GM19397 (cell line): ENCODE results near the gene EPHA1.

ENCODE experiments used
- ATAC-seq: cut with Tn5 transposase; IDR thresholded peaks from one replicate; pipeline ENCODE4 v1.9.1; 2021; ENCODE audit warnings: mild to moderate bottlenecking, moderate library complexity; ENCODE audit not compliant: unreplicated experiment

Gene EPHA1

GRCh38 chr7:143390104-143390772 is 18.4 kb downstream of the EPHA1 start:
- ATAC-seq, result no peak

GRCh38 chr7:143389316-143390103 is 19.1 kb downstream of the EPHA1 start:
- no peak for ATAC-seq

GRCh38 chr7:143388491-143389101 is 20.1 kb downstream of the EPHA1 start:
- no peak for ATAC-seq

DNA sequence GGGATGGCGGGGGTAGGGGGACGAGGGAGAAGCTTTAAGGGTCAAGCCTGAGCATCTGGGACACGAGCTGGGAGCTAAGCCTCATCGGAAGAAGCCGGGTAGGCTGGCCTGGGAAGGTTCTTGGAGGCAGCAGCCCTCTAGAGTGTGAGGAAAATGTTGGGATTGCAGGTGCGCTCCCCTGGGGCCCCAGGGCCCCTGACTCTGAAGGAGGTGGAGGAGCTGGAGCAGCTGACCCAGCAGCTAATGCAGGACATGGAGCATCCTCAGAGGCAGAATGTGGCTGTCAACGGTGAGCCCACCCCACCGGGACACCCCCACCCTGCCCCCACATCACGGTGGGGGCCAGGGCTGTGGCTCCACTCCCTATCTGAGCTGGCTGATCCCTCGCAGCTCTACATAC is 20.6 kb downstream of the EPHA1 start:
- ATAC-seq, result no peak

DNA sequence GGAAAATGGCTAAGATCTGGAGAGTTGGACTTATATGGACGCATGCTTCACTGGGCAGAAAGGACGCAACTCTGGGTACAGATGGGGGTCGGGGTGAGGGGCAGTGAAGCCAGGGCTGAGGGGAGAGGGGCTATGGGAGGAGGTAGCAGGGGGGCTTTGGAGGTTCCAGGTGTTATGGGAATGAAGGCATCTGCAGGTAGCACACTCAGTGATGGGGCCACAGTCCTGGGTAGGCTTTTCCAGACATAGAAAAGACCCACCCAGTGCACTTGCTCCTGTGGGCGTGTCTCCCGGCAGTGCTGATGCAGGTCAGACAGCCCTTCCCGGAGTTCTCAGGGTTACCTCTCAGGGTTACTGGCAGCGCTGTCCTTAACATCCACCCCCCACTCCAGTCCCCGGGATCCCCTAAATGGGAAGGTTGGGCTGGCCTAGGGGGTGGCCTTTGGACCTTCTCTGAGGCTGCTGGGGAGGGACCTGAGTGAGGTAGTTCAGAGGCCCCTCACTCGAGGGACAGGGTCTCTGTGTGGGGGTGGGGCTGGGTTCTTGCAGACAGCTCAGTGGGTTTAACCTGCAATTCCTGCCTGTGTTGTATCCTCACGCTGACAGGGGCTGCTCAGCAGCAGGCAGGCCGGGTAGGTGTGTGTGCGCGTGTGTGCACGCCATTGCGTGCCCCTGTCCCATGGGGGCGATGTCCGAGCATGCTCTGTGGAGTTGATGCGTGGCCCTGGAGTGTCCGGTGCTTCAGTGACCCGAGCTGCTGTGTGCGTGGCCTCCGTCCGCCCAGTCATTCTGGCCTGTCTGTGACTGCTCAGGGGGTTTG is 21.3 kb downstream of the EPHA1 start:
- ATAC-seq, result no peak

GRCh38 chr7:143385891-143386781 is 22.5 kb downstream of the EPHA1 start:
- no peak for ATAC-seq

DNA sequence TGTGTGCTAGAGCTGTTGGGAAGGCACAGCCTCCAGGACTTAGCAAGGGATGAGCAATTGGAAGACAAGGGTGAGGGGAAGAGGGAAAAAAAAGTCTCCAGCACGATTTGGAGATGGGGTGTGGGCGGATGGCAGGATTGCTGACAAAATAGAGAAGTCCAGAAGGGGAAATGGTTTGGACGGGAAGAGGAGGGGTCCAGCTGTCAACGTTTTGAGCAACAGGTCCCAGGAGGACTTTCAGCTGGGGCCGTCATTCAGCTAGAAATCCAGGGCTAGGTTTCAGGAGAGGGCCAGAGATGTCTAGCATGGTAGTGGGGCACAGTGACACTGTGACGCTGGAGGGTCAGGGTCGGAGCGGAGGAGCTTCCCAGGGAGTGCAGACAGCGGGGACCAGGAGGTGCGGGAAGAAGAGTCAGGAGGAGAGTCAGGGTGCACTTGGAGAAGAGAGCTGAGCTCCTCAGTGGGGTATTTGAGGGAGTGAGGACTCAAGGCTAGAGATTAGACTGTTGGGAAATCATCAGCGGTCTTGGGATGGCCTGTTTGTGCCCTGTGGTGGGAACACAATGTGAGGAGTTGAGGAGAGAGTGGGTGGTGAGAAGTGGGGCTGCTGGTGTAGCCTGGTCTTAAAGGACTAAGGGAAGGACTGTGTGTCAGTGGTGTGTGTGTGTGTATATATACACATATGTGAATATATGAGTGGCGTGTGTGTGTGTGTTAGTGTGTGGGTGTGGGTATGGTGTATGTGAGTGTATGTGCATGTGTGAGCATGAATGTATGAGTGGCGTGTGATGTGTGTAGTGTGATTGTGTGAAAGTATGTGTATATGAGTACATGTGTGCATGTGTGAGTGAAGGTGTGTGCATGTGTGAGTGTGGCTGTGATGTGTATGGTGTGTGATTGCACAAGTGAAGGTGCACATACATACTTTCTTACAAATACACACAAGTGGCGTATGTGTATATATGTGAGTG is 23.7 kb downstream of the EPHA1 start:
- no peak for ATAC-seq

DNA sequence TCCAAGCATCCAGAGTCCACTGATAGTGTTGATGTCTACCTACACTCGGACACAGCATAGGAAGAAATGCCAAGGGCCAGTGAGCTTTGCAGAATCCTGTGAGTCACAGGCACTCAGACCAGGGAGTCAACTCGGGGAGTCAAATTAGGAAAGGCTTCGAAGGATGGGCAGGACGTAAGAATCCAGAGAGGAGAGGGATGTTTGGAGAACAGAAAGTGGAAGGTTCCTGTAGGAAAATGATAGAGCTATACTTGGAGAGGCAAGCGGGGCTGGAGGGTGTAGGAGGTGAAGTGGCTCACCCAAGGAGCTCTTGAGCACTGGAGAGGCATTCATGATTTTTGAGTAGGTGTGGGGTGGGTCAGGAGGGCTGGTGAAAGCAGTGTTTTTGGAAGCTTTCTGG is 24.5 kb downstream of the EPHA1 start:
- no peak for ATAC-seq

- no peak for ATAC-seq
These were observed 25.1 kb downstream of the EPHA1 start for GRCh38 chr7:143383642-143383957.

- no peak for ATAC-seq
These were observed 25.6 kb downstream of the EPHA1 start for GRCh38 chr7:143382791-143383641.

- no peak for ATAC-seq
These were observed 26.4 kb downstream of the EPHA1 start for GRCh38 chr7:143382126-143382790.

- peak; percentile 16 for ATAC-seq
These were observed 27.1 kb downstream of the EPHA1 start for GRCh38 chr7:143381427-143382125.

DNA sequence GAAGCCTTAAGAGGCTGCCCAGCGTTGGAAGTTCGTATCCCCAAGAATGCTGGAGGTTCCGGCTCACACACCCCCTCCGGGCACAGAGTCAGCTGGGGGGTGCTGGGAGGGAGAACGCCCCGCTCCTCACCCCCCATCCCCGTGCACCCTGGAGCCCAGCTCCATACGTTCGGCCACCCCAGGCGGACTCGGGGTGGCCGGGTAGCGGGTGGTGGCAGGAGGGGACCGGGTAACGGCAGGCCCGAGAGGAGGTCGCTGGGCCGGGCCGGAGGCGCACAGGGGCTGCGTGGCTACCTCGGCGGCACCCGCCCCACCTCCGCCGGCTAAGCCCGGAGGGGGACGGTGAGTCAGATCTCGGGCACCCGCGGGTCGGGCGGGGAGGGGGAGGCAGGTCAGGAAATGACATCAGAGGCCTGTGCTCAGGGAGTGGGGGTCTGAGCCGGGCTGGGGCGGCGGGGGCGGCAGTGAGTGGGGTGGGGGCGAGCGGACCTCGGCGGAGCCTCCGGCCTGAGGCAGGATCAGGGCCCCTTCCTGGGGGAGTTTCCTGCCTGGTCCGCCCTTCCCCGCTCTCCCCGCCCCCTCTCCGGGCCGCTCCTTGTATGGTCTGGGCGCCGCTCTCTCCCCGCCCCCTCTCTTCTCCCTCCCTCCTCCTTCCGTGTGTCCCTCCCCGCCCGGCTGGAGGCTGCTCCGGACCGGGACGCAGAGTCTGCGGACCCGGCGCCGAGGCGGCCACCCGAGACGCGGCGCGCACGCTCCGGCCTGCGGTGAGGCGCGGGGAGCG is 27.8 kb downstream of the EPHA1 start, which contains the start of gene ZYX:
TSS of gene ZYX (plus strand) at position 700 of the 781 bp plus-strand sequence. CDS start 227 bp downstream, outside the sequence.
- peak; percentile 81 for ATAC-seq

- ATAC-seq, result peak; percentile 45
These were observed 28.4 kb downstream of the EPHA1 start for GRCh38 chr7:143380260-143380645.

DNA sequence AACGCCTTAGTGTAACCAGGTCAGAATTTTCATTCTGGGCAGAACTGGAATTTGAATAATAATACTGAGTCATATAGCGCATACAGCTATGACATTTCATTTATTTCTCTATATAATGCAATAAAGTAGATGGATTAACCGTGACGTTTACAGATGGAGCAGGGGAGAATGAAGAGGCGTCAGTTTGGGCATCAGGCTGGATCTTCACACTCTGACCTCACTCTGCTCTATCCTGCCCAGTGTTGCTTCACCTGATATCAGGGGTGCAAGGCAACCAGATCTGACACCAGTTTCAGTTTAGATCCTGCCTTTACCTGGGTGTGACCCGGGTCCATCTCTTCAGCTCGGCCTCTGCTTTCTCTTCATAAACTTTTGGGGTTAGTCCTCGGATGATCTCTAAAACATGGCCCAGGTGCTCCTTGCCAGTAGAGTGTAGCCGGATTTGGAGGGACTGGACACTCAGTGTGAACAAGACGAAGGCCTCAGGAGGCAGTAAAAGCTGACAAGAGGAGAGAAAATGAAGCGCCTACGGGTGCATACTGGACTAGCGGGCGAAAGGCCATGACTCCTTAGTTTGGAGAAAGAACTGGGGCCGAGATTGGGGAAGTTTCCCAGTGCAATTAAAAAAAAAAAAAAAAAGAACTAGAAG is 28.9 kb downstream of the EPHA1 start:
- no peak for ATAC-seq

GRCh38 chr7:143376396-143376795 is 32.3 kb downstream of the EPHA1 start:
- no peak for ATAC-seq
